GM21717 (cell line): Measurements from ENCODE around the gene RFESD.
A peak's percentile ranks its signal among the peaks of the same experiment; 100 is the strongest.
"Not testable (repeated sequence)": the region's sequence is repeated elsewhere in the genome, so short reads cannot be mapped to it uniquely, and the experiment has no call there.

Experiments
- ATAC-seq: cut with Tn5 transposase; IDR thresholded peaks from one replicate; pipeline ENCODE4 v1.9.1; 2021; ENCODE audit warnings: mild to moderate bottlenecking, moderate library complexity; ENCODE audit not compliant: unreplicated experiment

Gene RFESD

GRCh38 chr5:95627971-95628810 lies 18.4 kb upstream of the RFESD start:
- no peak for ATAC-seq

GRCh38 chr5:95628933-95629332 lies 17.6 kb upstream of the RFESD start:
- no peak for ATAC-seq

- ATAC-seq = no peak
Measured at GRCh38 chr5:95630394-95630917, 16.1 kb upstream of the RFESD start.

GRCh38 chr5:95631255-95631958 lies 15.2 kb upstream of the RFESD start:
- no peak for ATAC-seq

GRCh38 chr5:95631991-95632675 lies 14.4 kb upstream of the RFESD start:
- peak; percentile 87 for ATAC-seq

- not testable (repeated sequence) for ATAC-seq
Measured at GRCh38 chr5:95632942-95633341, 13.6 kb upstream of the RFESD start.

- ATAC-seq = no peak
Measured at GRCh38 chr5:95633671-95634070, 12.9 kb upstream of the RFESD start.

GRCh38 chr5:95634081-95634480 lies 12.5 kb upstream of the RFESD start:
- ATAC-seq = no peak

- ATAC-seq = no peak
Measured at GRCh38 chr5:95638632-95639031, 7.9 kb upstream of the RFESD start.

GRCh38 chr5:95641741-95642220 lies 4.8 kb upstream of the RFESD start:
- ATAC-seq = no peak

GRCh38 chr5:95643152-95643551 lies 3.4 kb upstream of the RFESD start:
- ATAC-seq = no peak

- ATAC-seq = peak; percentile 45
Measured at GRCh38 chr5:95644351-95645042, 2.1 kb upstream of the RFESD start.

- ATAC-seq = not testable (repeated sequence)
Measured at GRCh38 chr5:95646226-95646568, 380 bp upstream of the RFESD start.

GRCh38 chr5:95647886-95648860 lies 1.6 kb downstream of the RFESD start:
- no peak for ATAC-seq

- no peak for ATAC-seq
Measured at GRCh38 chr5:95649274-95649673, 2.7 kb downstream of the RFESD start.

GRCh38 chr5:95649842-95650620 lies 3.5 kb downstream of the RFESD start:
- no peak for ATAC-seq

- no peak for ATAC-seq
Measured at GRCh38 chr5:95652849-95653248, 6.3 kb downstream of the RFESD start.

GRCh38 chr5:95654196-95654595 lies 7.6 kb downstream of the RFESD start:
- ATAC-seq = no peak

- no peak for ATAC-seq
Measured at GRCh38 chr5:95655575-95655974, 9.0 kb downstream of the RFESD start.
